GM18873 (cell line): ENCODE measurements around the gene ABCG1.
"Not testable (repeated sequence)": the region's sequence is repeated elsewhere in the genome, so short reads cannot be mapped to it uniquely, and the experiment has no call there.

Experiments
- ATAC-seq: cut with Tn5 transposase; IDR thresholded peaks from one replicate; pipeline ENCODE4 v1.9.1; 2021; ENCODE audit warnings: mild to moderate bottlenecking, moderate library complexity, moderate number of reproducible peaks; ENCODE audit not compliant: unreplicated experiment, low FRiP score

ABCG1 gene

DNA sequence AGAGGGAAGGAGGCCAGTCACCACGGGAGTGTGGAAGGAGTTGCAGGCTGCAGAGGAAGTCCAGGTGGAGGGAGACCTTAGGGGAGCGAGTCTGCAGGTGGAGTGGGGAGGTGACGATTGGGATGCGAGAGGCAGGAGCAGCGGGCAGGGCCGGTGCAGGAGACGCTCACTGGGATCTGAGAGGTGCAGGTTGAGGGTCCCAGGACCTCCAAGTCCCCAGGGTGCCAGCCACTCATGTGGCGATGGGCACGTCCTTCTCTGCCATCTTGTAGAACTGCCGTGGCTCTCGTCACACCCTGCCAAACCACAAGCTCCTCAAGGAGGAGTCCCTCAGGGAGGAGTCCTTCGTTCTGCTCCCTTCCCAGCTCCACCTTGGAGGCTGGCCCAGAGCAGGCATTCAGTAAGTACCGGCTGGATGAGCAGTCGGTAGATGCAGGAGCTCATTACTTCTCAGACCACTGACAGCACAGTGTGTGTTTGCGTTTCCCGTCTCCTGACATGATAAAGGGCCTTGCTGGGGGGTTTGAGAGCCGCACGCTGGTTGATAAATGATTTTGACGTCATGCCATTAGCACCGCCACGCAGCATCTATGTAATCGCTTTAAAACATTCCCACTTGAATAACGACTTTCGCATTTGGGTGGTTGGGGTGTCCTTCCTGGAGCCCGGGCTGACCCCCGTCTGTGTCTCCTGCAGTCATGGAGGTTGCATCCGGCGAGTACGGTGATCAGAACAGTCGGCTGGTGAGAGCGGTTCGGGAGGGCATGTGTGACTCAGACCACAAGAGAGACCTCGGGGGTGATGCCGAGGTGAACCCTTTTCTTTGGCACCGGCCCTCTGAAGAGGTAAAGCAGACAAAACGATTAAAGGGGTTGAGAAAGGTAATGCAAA, 68.5 kb downstream of the ABCG1 start:
- no peak for ATAC-seq

DNA sequence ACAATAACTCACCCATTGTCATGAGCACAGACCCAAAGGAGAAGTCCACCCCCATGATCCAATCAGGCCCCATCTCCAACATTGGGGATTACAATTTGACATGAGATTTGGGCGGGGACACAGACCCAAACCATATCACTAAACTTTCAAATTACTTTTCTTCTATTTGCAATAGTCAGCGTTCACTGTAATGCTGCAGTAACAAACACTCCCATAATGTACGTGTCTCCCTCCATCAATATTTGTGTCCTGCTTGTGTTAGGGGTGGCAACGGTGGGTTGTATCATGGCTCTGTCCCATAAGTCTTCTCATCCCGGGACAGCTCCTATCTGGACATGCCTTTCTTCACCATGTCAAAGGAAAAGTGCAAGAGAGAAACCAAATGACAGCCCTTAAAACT, 70.0 kb downstream of the ABCG1 start:
- no peak for ATAC-seq

DNA sequence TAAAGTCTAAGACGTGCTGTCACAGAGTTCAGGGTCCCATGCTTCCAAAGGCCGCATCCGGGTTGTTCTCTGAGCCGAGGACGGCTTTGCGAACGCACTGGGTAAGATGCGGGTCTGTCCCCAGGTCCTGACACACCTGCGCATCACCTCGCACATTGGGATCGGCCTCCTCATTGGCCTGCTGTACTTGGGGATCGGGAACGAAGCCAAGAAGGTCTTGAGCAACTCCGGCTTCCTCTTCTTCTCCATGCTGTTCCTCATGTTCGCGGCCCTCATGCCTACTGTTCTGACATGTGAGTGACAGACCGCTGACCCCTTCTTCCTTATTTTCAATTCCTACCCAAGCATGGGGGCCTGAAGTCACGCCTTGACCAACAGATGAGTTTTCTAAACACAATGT, 71.0 kb downstream of the ABCG1 start:
- ATAC-seq: no peak

- ATAC-seq: no peak
Observed at GRCh38 chr21:42290505-42290904, 71.6 kb downstream of the ABCG1 start.

DNA sequence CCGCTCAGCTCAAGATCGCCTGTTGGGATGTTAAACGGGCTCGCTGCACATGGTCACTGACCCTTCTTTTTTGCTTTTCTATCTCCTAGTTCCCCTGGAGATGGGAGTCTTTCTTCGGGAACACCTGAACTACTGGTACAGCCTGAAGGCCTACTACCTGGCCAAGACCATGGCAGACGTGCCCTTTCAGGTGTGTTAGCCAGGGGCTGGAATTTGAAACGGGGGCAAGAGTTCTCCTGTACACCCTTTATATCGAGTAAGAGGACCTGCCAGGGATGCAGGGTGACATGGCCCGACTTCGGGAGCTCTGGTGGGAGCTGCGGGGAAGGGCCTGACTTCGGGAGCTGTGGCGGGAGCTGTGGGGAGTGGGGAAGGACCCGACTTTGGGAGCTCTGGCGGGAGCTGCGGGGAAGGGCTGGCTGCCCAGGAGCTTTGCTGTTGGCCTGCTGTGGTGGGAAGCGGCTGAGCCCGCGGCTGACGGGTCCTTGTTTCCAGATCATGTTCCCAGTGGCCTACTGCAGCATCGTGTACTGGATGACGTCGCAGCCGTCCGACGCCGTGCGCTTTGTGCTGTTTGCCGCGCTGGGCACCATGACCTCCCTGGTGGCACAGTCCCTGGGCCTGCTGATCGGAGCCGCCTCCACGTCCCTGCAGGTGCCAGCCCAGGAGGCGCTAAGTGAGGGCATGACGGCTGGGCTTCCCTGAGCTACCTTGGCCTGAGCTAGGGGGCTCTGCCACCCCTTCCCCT, 72.2 kb downstream of the ABCG1 start:
- no peak for ATAC-seq

- ATAC-seq: no peak
Observed at GRCh38 chr21:42291751-42292562, 73.0 kb downstream of the ABCG1 start.

DNA sequence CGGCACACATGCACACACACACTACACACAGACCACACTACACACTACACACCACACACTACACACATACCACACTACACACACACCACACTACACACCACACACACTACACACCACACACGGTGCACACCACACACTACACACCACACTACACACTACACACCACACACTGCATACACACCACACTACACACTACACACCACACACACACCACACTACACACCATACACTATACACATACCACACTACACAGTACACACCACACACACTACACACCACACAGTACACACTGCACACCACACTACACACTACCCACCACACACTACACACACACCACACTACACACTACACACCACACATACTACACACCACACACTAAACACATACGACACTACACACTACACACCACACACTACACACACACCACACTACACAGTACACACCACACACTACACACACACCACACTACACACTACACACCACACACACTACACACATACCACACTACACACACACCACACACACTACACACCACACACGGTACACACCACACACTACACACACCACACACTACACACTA, 73.7 kb downstream of the ABCG1 start:
- ATAC-seq: not testable (repeated sequence)

DNA sequence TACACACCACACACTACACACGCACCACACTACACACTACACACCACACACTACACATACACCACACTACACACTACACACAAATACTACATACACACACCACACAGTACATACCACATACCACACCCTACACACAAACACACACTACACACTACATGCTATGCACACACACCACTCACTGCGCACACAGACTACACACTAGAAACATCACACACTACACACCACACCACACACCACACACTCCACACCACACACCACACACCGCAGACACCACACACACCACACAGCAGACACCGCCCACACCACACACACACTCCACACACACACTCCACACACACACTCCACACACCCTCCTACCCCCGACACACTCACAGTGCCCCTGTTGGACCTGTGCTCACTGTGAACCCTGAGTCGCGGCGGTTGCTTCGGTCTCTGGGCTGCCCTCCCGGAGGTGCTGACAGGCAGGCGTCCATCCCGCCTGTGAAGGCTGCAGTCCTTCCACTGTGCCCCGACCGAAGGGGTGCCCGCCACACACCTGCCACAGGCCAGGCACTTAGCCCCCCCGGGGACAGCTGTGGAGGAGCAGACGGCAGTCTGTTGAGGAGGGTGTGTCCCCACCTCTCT, 74.8 kb downstream of the ABCG1 start:
- ATAC-seq: no peak

GRCh38 chr21:42294273-42294880, 75.4 kb downstream of the ABCG1 start:
- ATAC-seq: no peak

DNA sequence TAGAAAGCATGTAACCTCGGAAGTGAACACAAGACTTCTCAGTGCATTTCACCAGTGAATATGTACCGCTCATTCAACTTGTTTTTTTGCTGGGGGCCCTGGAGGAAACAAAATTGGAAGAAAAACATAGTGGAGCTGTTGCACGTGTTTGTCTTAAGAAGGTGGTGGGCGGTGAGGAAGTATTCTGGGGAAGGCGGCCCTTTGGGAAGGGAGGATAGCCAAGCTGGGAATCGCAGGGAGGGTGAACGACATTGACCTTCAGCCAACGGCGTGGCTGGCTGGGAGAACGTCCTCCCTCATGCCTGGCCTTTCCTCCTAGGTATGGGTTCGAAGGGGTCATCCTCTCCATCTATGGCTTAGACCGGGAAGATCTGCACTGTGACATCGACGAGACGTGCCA, 76.9 kb downstream of the ABCG1 start:
- no peak for ATAC-seq

DNA sequence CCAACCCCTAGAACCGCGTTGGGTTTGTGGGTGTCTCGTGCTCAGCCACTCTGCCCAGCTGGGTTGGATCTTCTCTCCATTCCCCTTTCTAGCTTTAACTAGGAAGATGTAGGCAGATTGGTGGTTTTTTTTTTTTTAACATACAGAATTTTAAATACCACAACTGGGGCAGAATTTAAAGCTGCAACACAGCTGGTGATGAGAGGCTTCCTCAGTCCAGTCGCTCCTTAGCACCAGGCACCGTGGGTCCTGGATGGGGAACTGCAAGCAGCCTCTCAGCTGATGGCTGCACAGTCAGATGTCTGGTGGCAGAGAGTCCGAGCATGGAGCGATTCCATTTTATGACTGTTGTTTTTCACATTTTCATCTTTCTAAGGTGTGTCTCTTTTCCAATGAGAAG, 77.6 kb downstream of the ABCG1 start:
- no peak for ATAC-seq

GRCh38 chr21:42297377-42297776, 78.4 kb downstream of the ABCG1 start:
- ATAC-seq: no peak

GRCh38 chr21:42298237-42298636, 79.3 kb downstream of the ABCG1 start:
- no peak for ATAC-seq

DNA sequence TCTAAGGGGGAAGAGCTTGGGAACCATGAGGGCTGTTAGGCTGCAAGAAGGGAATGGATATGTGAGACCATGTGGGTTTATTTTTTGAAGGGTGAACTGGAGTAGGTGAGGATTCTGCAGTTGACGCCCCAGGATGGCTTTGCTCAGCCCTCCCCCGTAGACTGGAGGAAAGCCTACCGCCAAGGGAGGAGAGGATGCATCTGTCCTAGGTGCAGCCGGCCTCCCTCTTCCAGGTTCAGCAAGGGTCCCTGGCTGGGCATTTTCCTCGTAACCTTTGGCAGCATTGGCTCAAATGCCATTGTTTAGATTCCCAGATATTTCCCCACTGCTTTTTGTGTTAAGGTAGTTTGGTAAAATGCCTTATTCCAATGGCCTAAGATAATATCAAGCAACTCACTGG, 79.7 kb downstream of the ABCG1 start:
- no peak for ATAC-seq

DNA sequence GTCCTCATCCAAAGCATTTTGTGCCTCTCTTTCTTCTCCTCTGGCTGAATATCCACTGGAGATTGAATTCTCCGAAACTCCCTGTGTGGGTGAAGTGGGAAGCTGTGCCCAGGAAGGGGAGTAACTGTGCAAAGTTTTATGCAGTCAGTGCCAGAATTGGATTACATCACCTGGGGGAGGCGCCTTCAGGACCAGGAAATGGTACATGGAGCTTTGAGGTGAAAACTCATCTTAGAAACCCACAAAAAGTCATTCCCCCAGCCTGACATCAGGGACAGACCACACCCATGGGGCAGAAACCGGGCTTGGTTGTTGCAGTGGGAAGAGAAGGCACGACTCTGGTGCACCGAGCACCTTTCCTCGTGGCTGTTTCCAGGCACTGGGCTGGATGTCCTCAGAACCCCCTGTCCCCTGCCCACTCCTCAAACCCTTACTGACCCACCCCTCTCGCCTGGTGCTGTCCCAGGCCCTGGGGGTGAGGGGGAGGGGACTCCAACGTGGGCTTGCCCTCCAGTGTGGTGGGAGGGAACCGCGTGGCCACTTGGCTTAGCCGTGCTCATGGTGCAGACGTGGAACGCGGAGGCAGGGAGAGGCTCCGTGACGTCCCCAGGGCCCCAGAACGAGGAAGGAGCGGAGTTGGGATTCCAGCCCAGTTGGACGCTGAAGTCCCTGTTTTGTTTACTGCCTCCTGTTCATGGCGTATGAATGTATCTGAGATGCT, 80.5 kb downstream of the ABCG1 start:
- ATAC-seq: no peak

GRCh38 chr21:42300045-42300583, 81.2 kb downstream of the ABCG1 start:
- no peak for ATAC-seq

DNA sequence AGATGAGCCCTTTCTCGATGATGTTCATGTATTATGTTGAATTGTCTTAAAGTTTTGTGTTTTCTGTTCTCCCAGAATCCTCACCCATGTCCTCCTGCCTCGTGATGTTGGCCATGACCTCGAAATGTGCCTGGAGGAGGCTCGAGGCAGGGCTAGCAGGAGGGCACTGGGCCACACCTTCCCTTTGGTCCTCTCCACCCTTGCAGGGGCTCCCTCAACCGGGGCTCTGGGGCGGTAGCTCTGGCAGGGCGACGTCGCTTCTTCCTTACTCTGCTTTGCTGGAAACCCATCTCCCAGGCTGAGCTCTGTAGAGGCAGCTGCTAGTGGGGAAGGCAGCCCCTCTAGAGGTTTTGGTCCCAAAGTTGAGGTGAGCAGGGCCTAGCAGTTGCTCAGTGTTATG, 82.0 kb downstream of the ABCG1 start:
- ATAC-seq: no peak

DNA sequence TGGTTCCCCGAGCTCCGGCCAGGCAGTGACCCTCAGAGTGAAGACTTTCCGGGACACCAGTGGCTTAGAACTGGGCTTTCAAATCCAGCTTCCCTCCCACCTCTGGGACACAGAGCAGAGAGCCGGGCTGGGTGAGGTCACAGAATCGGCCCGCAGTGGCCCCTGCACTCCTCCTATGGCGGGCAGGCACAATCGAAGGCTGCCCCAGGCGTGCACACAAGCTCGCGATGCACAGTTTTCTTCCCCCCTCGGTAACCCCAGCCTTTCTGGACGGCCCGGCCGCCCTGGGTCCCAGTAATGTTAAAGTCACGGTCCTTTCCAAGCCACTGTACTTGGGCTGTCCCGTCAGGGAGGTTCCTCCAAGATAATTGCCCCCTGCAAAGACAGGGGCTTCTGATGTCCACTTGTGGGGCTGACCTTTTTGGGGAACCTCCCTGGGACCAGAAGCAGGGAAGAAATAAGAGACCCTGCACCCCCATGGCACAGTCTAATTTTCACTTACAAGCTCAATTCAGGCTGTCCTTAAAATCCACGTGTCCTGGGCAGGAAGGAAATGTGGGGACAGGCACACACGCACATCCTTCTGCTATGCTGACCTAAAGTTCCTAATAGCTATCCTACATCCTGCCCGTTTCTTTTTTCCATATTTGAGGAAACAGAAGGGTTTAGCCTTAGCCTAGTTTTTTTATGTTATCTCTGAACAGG, 82.6 kb downstream of the ABCG1 start:
- ATAC-seq: no peak
